SK-N-SH treated with all-trans-retinoic acid at 6 μM for 48 hours (cell line): Measurements from ENCODE around the gene CSGALNACT2.

Experiments
- ARNTL ChIP-seq: fragments of 450-650 bp; formaldehyde crosslinking; IDR thresholded peaks from 2 replicates; pipeline ENCODE4 v1.5.0; 2020; ENCODE audit warnings: low read depth, mild to moderate bottlenecking, moderate library complexity, borderline replicate concordance
- BACH2 ChIP-seq: fragments of 250-450 bp; sonication (Bioruptor Pico); IDR thresholded peaks from 2 replicates; pipeline ENCODE4 v1.9.0; 2021; ENCODE audit warnings: mild to moderate bottlenecking, borderline replicate concordance
- CSDC2 ChIP-seq: fragments of 250-450 bp; sonication (Bioruptor Pico); IDR thresholded peaks from 2 replicates; pipeline ENCODE4 v1.5.0; 2020; ENCODE audit warnings: mild to moderate bottlenecking, moderate library complexity
- GLIS3 ChIP-seq: fragments of 250-450 bp; sonication (Bioruptor Pico); IDR thresholded peaks from 2 replicates; pipeline ENCODE4 v1.5.0; 2020; ENCODE audit warnings: mild to moderate bottlenecking, moderate library complexity
- ISL1 ChIP-seq: fragments of 250-450 bp; sonication (Bioruptor Pico); IDR thresholded peaks from 2 replicates; pipeline ENCODE4 v2.1.2; 2022; ENCODE audit warnings: mild to moderate bottlenecking, moderate library complexity
- PPARA ChIP-seq: fragments of 250-450 bp; sonication (Bioruptor Pico); IDR thresholded peaks from 2 replicates; pipeline ENCODE4 v1.5.0; 2020; ENCODE audit warnings: mild to moderate bottlenecking, borderline replicate concordance
- RARB ChIP-seq: fragments of 250-450 bp; sonication (Bioruptor Pico); IDR thresholded peaks from 2 replicates; pipeline ENCODE4 v1.8.0; 2021; ENCODE audit warnings: mild to moderate bottlenecking, moderate library complexity
- TOX ChIP-seq: fragments of 250-450 bp; sonication (Bioruptor Pico); IDR thresholded peaks from 2 replicates; pipeline ENCODE4 v1.8.0; 2021; ENCODE audit warnings: mild to moderate bottlenecking, moderate library complexity, borderline replicate concordance
- ZC3H10 ChIP-seq: fragments of 250-450 bp; sonication (Bioruptor Pico); IDR thresholded peaks from 2 replicates; pipeline ENCODE4 v1.5.1; 2021; ENCODE audit warnings: mild to moderate bottlenecking, moderate library complexity
- ZFP3 ChIP-seq: fragments of 250-450 bp; sonication (Bioruptor Pico); IDR thresholded peaks from 2 replicates; pipeline ENCODE4 v1.5.0; 2020; ENCODE audit warnings: mild to moderate bottlenecking, moderate library complexity
- ZFP30 ChIP-seq: fragments of 450-650 bp; formaldehyde crosslinking; IDR thresholded peaks from 2 replicates; pipeline ENCODE4 v1.5.0; 2022; ENCODE audit warnings: mild to moderate bottlenecking, moderate library complexity
- TF ChIP-seq, protein P1 (sequence below): fragments of 250-450 bp; sonication (Bioruptor Pico); IDR thresholded peaks from 2 replicates; pipeline ENCODE4 v1.8.0; 2020; ENCODE audit warnings: mild to moderate bottlenecking, moderate library complexity, borderline replicate concordance
- TF ChIP-seq, protein P2 (sequence below): fragments of 250-450 bp; sonication (Bioruptor Pico); IDR thresholded peaks from 2 replicates; pipeline ENCODE4 v1.5.1; 2020; ENCODE audit warnings: low read depth, mild to moderate bottlenecking, moderate library complexity
- TF ChIP-seq, protein P3 (sequence below): fragments of 250-450 bp; sonication (Bioruptor Pico); IDR thresholded peaks from 2 replicates; pipeline ENCODE4 v1.5.0; 2020; ENCODE audit warnings: mild to moderate bottlenecking, moderate library complexity

DNA sequence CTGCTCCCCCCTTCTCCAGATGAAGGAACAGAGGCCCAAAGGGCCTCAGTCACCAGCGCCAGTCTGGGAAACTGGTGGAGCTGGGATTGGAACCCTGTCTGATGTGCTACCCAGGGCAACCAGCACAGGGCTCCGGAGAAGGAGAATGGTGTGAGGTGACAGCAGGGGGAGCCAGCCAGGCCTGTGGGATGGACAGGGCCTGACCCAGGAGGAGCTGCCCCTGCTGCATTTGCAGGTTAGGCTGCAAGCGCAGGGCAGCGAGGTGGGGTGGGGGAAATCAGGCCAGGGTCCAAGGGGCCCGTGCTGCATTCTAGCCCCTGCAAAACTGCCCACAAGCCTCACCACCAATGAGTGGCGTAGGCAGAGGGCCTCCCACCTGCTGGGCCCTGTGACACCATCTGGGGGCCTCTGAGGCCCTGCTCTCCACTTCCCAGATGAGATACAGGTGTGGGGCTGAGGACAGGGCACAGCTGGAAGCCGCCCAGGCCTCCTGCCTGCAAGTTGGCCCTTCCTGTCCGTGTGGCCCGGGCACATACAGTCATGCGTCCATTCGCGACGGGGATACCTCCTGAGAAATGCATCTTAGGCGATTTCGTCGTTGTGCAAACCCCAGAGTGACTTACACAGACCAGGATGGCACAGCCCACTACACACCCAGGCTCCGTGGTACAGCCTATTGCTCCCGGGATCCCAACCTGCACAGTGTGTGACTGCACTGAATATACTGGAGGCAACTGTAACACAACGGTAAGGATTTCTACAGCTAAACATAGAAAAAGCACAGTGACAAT is 83.4 kb downstream of the CSGALNACT2 start:
- no peak for TF ChIP-seq ZFP30 (CRISPR knock-in tag)
- TF ChIP-seq, protein P1, sequence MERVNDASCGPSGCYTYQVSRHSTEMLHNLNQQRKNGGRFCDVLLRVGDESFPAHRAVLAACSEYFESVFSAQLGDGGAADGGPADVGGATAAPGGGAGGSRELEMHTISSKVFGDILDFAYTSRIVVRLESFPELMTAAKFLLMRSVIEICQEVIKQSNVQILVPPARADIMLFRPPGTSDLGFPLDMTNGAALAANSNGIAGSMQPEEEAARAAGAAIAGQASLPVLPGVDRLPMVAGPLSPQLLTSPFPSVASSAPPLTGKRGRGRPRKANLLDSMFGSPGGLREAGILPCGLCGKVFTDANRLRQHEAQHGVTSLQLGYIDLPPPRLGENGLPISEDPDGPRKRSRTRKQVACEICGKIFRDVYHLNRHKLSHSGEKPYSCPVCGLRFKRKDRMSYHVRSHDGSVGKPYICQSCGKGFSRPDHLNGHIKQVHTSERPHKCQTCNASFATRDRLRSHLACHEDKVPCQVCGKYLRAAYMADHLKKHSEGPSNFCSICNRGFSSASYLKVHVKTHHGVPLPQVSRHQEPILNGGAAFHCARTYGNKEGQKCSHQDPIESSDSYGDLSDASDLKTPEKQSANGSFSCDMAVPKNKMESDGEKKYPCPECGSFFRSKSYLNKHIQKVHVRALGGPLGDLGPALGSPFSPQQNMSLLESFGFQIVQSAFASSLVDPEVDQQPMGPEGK (CRISPR knock-in tag): no peak
- TF ChIP-seq ZFP3 (CRISPR knock-in tag): no peak
- no peak for TF ChIP-seq ARNTL (CRISPR knock-in tag)
- no peak for TF ChIP-seq BACH2 (CRISPR knock-in tag)
- TF ChIP-seq, protein P2, sequence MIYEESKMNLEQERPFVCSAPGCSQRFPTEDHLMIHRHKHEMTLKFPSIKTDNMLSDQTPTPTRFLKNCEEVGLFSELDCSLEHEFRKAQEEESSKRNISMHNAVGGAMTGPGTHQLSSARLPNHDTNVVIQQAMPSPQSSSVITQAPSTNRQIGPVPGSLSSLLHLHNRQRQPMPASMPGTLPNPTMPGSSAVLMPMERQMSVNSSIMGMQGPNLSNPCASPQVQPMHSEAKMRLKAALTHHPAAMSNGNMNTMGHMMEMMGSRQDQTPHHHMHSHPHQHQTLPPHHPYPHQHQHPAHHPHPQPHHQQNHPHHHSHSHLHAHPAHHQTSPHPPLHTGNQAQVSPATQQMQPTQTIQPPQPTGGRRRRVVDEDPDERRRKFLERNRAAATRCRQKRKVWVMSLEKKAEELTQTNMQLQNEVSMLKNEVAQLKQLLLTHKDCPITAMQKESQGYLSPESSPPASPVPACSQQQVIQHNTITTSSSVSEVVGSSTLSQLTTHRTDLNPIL (CRISPR knock-in tag): no peak
- TF ChIP-seq, protein P3, sequence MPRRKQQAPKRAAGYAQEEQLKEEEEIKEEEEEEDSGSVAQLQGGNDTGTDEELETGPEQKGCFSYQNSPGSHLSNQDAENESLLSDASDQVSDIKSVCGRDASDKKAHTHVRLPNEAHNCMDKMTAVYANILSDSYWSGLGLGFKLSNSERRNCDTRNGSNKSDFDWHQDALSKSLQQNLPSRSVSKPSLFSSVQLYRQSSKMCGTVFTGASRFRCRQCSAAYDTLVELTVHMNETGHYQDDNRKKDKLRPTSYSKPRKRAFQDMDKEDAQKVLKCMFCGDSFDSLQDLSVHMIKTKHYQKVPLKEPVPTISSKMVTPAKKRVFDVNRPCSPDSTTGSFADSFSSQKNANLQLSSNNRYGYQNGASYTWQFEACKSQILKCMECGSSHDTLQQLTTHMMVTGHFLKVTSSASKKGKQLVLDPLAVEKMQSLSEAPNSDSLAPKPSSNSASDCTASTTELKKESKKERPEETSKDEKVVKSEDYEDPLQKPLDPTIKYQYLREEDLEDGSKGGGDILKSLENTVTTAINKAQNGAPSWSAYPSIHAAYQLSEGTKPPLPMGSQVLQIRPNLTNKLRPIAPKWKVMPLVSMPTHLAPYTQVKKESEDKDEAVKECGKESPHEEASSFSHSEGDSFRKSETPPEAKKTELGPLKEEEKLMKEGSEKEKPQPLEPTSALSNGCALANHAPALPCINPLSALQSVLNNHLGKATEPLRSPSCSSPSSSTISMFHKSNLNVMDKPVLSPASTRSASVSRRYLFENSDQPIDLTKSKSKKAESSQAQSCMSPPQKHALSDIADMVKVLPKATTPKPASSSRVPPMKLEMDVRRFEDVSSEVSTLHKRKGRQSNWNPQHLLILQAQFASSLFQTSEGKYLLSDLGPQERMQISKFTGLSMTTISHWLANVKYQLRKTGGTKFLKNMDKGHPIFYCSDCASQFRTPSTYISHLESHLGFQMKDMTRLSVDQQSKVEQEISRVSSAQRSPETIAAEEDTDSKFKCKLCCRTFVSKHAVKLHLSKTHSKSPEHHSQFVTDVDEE (CRISPR knock-in tag): no peak
- TF ChIP-seq RARB (CRISPR knock-in tag): no peak
- no peak for TF ChIP-seq GLIS3
- no peak for TF ChIP-seq TOX (CRISPR knock-in tag)
- TF ChIP-seq ZC3H10 (CRISPR knock-in tag): no peak
- no peak for TF ChIP-seq CSDC2 (CRISPR knock-in tag)
- no peak for TF ChIP-seq PPARA (CRISPR knock-in tag)
- TF ChIP-seq ISL1: no peak
